Neural cell (in vitro differentiated cells): ENCODE results near the gene DSCAM. TPM values are rescaled to one million over a fixed set of nuclear protein-coding genes. Genes with fewer than 3 reads are reported as not detected.

Source experiments
- H2AFZ ChIP-seq: fragments of 200-600, 300-800 bp; sonication (generic), shearing (Covaris generic); 2 replicates; pipeline ENCODE4 v1.6.0; 2014; ENCODE audit warnings: low read depth, mild to moderate bottlenecking, antibody characterized with exemption, low read length, moderate library complexity
- H3F3A ChIP-seq: fragments of 200-600 bp; shearing (Covaris generic); 2 replicates; pipeline ENCODE4 v1.6.1; 2016; ENCODE audit warnings: mild to moderate bottlenecking, moderate library complexity, mixed read lengths, antibody characterized with exemption, low read length; ENCODE audit not compliant: insufficient read depth, poor library complexity, severe bottlenecking
- H3K27ac ChIP-seq: fragments of 200-600, 300-800 bp; sonication (generic), shearing (Covaris generic); 2 replicates; pipeline ENCODE4 v1.5.1; 2014; ENCODE audit warnings: mild to moderate bottlenecking, low read length, moderate library complexity
- H3K27me3 ChIP-seq: fragments of 300-800, 200-600 bp; sonication (generic), shearing (Covaris generic); 2 replicates; pipeline ENCODE4 v1.6.0; 2014; ENCODE audit warnings: mild to moderate bottlenecking, low read depth, low read length, moderate library complexity; ENCODE audit not compliant: insufficient read depth
- H3K36me3 ChIP-seq: fragments of 300-800, 200-600 bp; sonication (generic), shearing (Covaris generic); 2 replicates; pipeline ENCODE4 v1.5.1; 2014; ENCODE audit warnings: mild to moderate bottlenecking, antibody characterized with exemption, low read length, moderate library complexity; ENCODE audit not compliant: insufficient read depth
- H3K4me2 ChIP-seq: fragments of 300-800, 200-600 bp; sonication (generic), shearing (Covaris generic); 2 replicates; pipeline ENCODE4 v1.6.0; 2014; ENCODE audit warnings: mild to moderate bottlenecking, low read length
- H3K4me3 ChIP-seq: fragments of 300-800, 200-600 bp; sonication (generic), shearing (Covaris generic); 2 replicates; pipeline ENCODE4 v1.5.1; 2014; ENCODE audit warnings: mild to moderate bottlenecking, low read length, moderate library complexity
- H3K79me2 ChIP-seq: fragments of 200-600 bp; shearing (Covaris generic); replicated peaks from 2 replicates; pipeline ENCODE4 v1.6.0; 2014; ENCODE audit warnings: mild to moderate bottlenecking, low read length, moderate library complexity; ENCODE audit not compliant: insufficient read depth
- H3K9ac ChIP-seq: fragments of 300-800, 200-600 bp; sonication (generic), shearing (Covaris generic); 2 replicates; pipeline ENCODE4 v1.6.1; 2016; ENCODE audit warnings: mild to moderate bottlenecking, low read length, mixed read lengths
- H3K9me2 ChIP-seq: fragments of 200-600 bp; shearing (Covaris generic); 2 replicates; pipeline ENCODE4 v1.6.1; 2016; ENCODE audit warnings: mild to moderate bottlenecking, low read length, mixed read lengths; ENCODE audit not compliant: insufficient read depth
- H3K9me3 ChIP-seq: fragments of 200-600, 300-800 bp; sonication (generic), shearing (Covaris generic); 2 replicates; pipeline ENCODE4 v1.6.1; 2016; ENCODE audit warnings: mild to moderate bottlenecking, mixed run types, low read length, moderate library complexity, mixed read lengths
- H4K20me1 ChIP-seq: fragments of 200-600 bp; shearing (Covaris generic); 2 replicates; pipeline ENCODE4 v1.6.1; 2016; ENCODE audit warnings: mild to moderate bottlenecking, mixed run types; ENCODE audit not compliant: insufficient read depth
- CTCF ChIP-seq: fragments of 450-650 bp; IDR thresholded peaks from 2 replicates; pipeline ENCODE4 v1.5.1; 2014; ENCODE audit warnings: antibody characterized with exemption, mild to moderate bottlenecking, moderate library complexity; ENCODE audit not compliant: poor library complexity, severe bottlenecking
- EP300 ChIP-seq: fragments of 450-650 bp; conservative IDR thresholded peaks from 2 replicates; pipeline ENCODE4 v1.6.1; 2014; ENCODE audit warnings: antibody characterized with exemption, mild to moderate bottlenecking, moderate library complexity; ENCODE audit not compliant: poor library complexity, severe bottlenecking
- EZH2 ChIP-seq: fragments of 200-600, 300-800 bp; shearing (Covaris generic), sonication (generic); IDR thresholded peaks from 2 replicates; pipeline ENCODE4 v1.6.1; 2014; ENCODE audit warnings: antibody characterized with exemption, low read length, borderline replicate concordance, mild to moderate bottlenecking; ENCODE audit not compliant: insufficient read depth, poor library complexity, severe bottlenecking
- MXI1 ChIP-seq: fragments of 450-650 bp; conservative IDR thresholded peaks from 2 replicates; pipeline ENCODE4 v1.6.1; 2014; ENCODE audit warnings: antibody characterized with exemption, mild to moderate bottlenecking; ENCODE audit not compliant: poor library complexity, severe bottlenecking
- POLR2AphosphoS5 ChIP-seq: IDR thresholded peaks from 2 replicates; pipeline ENCODE4 v1.6.1; 2012
- RAD21 ChIP-seq: fragments of 450-650 bp; conservative IDR thresholded peaks from 2 replicates; pipeline ENCODE4 v1.6.1; 2014; ENCODE audit warnings: antibody characterized with exemption, mild to moderate bottlenecking, moderate library complexity
- REST ChIP-seq: IDR thresholded peaks from 2 replicates; pipeline ENCODE4 v1.6.1; 2012; ENCODE audit warnings: borderline replicate concordance
- SMC3 ChIP-seq: fragments of 450-650 bp; conservative IDR thresholded peaks from 2 replicates; pipeline ENCODE4 v1.6.1; 2014; ENCODE audit warnings: antibody characterized with exemption, mild to moderate bottlenecking, moderate library complexity; ENCODE audit not compliant: poor library complexity
- TAF1 ChIP-seq: IDR thresholded peaks from 2 replicates; pipeline ENCODE4 v1.6.1; 2012; ENCODE audit warnings: low read depth
- polyA plus RNA-seq: library from polyadenylated mRNA; depleted of rRNA; stranded (reverse); fragments of >200 nt; gene quantifications from 2 replicates; pipeline ENCODE4 v1.2.3, GENCODE V29; 2014

Gene DSCAM
- polyA plus RNA-seq, 1 donor from 2014 or later = 5.3 TPM

GRCh38 chr21:40056031-40056430, 790.9 kb downstream of the DSCAM start:
- Histone ChIP-seq H2AFZ (no peak overlapping the region), H3K36me3 (no peaks in the 10 kb centered on the region), H3K9me3 (no peaks in the 10 kb centered on the region), H3K9me2 (no peaks in the 10 kb centered on the region), H3K27ac (no peak overlapping the region), H3K4me3 (no peak overlapping the region), H4K20me1 (no peaks in the 10 kb centered on the region), H3K79me2 (no peaks in the 10 kb centered on the region), H3K4me2 (no peak overlapping the region), H3F3A (no peaks in the 10 kb centered on the region), H3K27me3 (no peaks in the 10 kb centered on the region), H3K9ac (no peak overlapping the region)
- TF ChIP-seq EZH2 (no peak), POLR2AphosphoS5 (no peak), RAD21 (no peak), TAF1 (no peak), MXI1 (no peak), EP300 (no peak), CTCF (no peak), REST (no peak), SMC3 (no peak)

GRCh38 chr21:40054403-40054802, 792.6 kb downstream of the DSCAM start:
- no peaks in the 10 kb centered on the region for H4K20me1 ChIP-seq
- TF ChIP-seq EP300 (no peak), EZH2 (no peak), TAF1 (no peak)
- no peak overlapping the region for H2AFZ ChIP-seq
- no peaks in the 10 kb centered on the region for H3K79me2 ChIP-seq
- H3K27me3 ChIP-seq = no peaks in the 10 kb centered on the region
- H3K27ac ChIP-seq = no peak overlapping the region
- no peak overlapping the region for H3K4me2 ChIP-seq
- no peaks in the 10 kb centered on the region for H3F3A ChIP-seq
- H3K9ac ChIP-seq = no peak overlapping the region
- H3K9me3 ChIP-seq = no peaks in the 10 kb centered on the region
- H3K9me2 ChIP-seq = no peaks in the 10 kb centered on the region
- H3K36me3 ChIP-seq = no peaks in the 10 kb centered on the region
- H3K4me3 ChIP-seq = no peak overlapping the region

GRCh38 chr21:40053007-40053406, 794.0 kb downstream of the DSCAM start:
- Histone ChIP-seq H3K4me2 (no peak overlapping the region), H3K27ac (no peak overlapping the region), H3K4me3 (no peak overlapping the region), H3K9me3 (no peaks in the 10 kb centered on the region), H3K9me2 (no peaks in the 10 kb centered on the region), H4K20me1 (no peaks in the 10 kb centered on the region), H3F3A (no peaks in the 10 kb centered on the region), H3K36me3 (no peaks in the 10 kb centered on the region), H2AFZ (no peak overlapping the region), H3K27me3 (no peaks in the 10 kb centered on the region), H3K79me2 (no peaks in the 10 kb centered on the region), H3K9ac (no peak overlapping the region)
- TF ChIP-seq TAF1 = no peak
